Measurements from ENCODE around the gene BCAN. TPM values are rescaled to one million over a fixed set of nuclear protein-coding genes. Genes with fewer than 3 reads are reported as not detected.
"Not testable (repeated sequence)": the region's sequence is repeated elsewhere in the genome, so short reads cannot be mapped to it uniquely, and the experiment has no call there.

The BCAN gene
- total RNA-seq, 1 experiment from 2014 or later = not detected

DNA sequence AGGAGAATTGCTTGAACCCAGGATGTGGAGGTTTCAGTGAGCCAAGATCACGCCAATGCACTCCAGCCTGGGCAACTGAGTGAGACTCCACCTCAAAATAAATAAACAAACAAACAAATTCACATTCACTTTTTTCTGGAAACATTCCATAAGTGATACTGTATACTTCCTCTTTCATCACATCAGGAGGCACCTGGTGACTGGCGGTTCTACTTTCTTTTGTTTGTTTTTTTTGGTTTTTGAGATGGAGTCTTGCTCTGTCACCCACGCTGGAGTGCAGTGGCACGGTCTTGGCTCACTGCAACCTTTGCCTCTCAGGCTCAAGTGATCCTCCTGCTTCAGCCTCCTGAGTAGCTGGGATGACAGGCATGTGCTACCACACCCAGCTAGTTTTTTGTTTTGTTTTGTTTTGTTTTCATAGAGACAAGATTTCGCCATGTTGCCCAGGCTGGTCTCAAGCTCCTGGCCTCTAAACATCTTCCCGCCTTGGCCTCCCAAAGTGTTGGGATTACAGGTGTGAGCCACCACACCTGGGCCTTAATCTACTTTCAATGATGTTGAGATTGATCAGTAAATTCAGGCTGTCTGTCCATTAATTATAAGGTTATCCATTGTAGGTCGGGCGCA lies 12.0 kb upstream of the BCAN start:
- no peaks in the 10 kb centered on the region for H3K79me2 ChIP-seq (ENCODE audit: low read depth)
- H3K4me2 ChIP-seq = peak overlapping the region; percentile 29; the same call in 1 of the 2 replicates
- no peaks in the 10 kb centered on the region for H3K9me3 ChIP-seq (ENCODE audit: insufficient read depth, low read depth)
- peak in 1 of 2 experiments; percentile 76 for DNase-seq
- intact Hi-C loops (cut with micrococcal nuclease; ENCODE audit: unreplicated experiment) = loop anchor here (10.0 kb wide), 1 partner anchor 295 kb away; the partner anchor contains the start of gene LRRC71
- ChIA-PET CTCF (interaction anchor here (0.7 kb wide), 1 partner anchor 187 kb away, joined by 7 read pairs; the partner anchor contains the start of gene SH2D2A), POLR2A (ENCODE audit: unreplicated experiment) (no interaction called here)
- BruUV-seq (replicated peaks) = no TSS peak
- TF ChIP-seq EZH2 (IDR thresholded peaks at IDR 0.05; ENCODE audit: low read depth) = no peak
- TF ChIP-seq, protein P1, sequence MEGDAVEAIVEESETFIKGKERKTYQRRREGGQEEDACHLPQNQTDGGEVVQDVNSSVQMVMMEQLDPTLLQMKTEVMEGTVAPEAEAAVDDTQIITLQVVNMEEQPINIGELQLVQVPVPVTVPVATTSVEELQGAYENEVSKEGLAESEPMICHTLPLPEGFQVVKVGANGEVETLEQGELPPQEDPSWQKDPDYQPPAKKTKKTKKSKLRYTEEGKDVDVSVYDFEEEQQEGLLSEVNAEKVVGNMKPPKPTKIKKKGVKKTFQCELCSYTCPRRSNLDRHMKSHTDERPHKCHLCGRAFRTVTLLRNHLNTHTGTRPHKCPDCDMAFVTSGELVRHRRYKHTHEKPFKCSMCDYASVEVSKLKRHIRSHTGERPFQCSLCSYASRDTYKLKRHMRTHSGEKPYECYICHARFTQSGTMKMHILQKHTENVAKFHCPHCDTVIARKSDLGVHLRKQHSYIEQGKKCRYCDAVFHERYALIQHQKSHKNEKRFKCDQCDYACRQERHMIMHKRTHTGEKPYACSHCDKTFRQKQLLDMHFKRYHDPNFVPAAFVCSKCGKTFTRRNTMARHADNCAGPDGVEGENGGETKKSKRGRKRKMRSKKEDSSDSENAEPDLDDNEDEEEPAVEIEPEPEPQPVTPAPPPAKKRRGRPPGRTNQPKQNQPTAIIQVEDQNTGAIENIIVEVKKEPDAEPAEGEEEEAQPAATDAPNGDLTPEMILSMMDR (conservative IDR thresholded peaks at IDR 0.05) = no peak
- peaks cover 12% of the 10 kb centered on the region for H3K4me1 ChIP-seq (replicated peaks; ENCODE audit: insufficient read depth)
- H2AFZ ChIP-seq = no peak overlapping the region
- H3K36me3 ChIP-seq (ENCODE audit: low read depth) = no peaks in the 10 kb centered on the region
- peaks cover 17% of the 10 kb centered on the region for H3F3A ChIP-seq (ENCODE audit: insufficient read depth, low read depth)
- no peaks in the 10 kb centered on the region for H3K9me2 ChIP-seq (ENCODE audit: insufficient read depth)
- no peak overlapping the region for H3K4me3 ChIP-seq
- H3K27ac ChIP-seq = no peak overlapping the region
- no peaks in the 10 kb centered on the region for H4K20me1 ChIP-seq (ENCODE audit: insufficient read depth)
- H3K27me3 ChIP-seq (ENCODE audit: insufficient read depth, low read depth) = no peaks in the 10 kb centered on the region

DNA sequence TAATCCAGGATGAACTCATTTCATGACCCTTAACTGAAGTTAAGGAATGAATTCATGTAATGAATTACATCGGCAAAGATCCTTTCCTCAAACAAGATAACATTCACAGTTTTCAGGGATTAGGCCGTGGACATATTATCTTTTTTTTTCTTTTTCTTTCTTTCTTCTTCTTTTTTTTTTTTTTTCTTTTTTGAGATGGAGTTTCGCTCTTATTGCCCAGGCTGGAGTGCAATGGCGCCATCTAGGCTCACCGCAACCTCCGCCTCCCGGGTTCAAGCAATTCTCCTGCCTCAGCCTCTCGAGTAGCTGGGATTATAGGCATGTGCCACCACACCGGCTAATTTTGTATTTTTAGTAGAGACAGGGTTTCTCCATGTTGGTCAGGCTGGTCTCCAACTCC lies 10.8 kb upstream of the BCAN start:
- H3K27ac ChIP-seq; intact Hi-C loops (cut with micrococcal nuclease; ENCODE audit: unreplicated experiment); H3K4me3 ChIP-seq; H3K4me2 ChIP-seq; POLR2A ChIA-PET (ENCODE audit: unreplicated experiment); BruUV-seq (replicated peaks); H3K9me2 ChIP-seq (ENCODE audit: insufficient read depth); H2AFZ ChIP-seq; DNase-seq; H3K27me3 ChIP-seq (ENCODE audit: insufficient read depth, low read depth); H3K36me3 ChIP-seq (ENCODE audit: low read depth); H3K9me3 ChIP-seq (ENCODE audit: insufficient read depth, low read depth); H3K79me2 ChIP-seq (ENCODE audit: low read depth); H4K20me1 ChIP-seq (ENCODE audit: insufficient read depth): not testable (repeated sequence)
- CTCF ChIA-PET = interaction anchor here (0.7 kb wide), 1 partner anchor 11 kb away, joined by 3 read pairs; no protein-coding TSS in a partner anchor
- Histone ChIP-seq H3F3A (ENCODE audit: insufficient read depth, low read depth) (peaks cover 17% of the 10 kb centered on the region), H3K4me1 (replicated peaks; ENCODE audit: insufficient read depth) (peaks cover 12% of the 10 kb centered on the region)

DNA sequence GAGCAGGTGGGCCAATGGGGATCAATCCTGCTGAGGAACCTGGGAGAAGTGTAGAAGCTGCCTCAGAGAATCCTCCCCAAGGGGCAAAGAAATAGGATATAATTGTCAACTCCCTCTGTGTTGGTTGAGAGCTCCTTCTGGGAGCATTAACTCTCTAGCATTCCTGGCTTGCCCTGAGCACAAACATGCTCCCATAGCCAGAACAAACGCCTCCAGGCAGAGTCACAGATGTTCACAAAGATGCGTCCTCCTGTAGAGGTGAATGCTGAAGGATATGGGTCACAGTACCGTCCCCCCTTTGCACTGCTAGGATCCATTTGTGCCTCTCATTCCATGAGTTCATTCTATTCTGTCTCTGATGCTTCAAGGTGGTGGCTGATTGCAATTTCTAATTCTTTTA lies 9.6 kb upstream of the BCAN start:
- CTCF ChIA-PET = interaction anchor here (0.6 to 0.7 kb wide), 3 partner anchors 12 to 228 kb away, joined by 3 to 5 read pairs (median 3); no protein-coding TSS in a partner anchor
- Histone ChIP-seq H3K9me2 (ENCODE audit: insufficient read depth) (no peaks in the 10 kb centered on the region), H3K4me1 (replicated peaks; ENCODE audit: insufficient read depth) (peaks cover 12% of the 10 kb centered on the region), H2AFZ (no peak overlapping the region), H3K36me3 (ENCODE audit: low read depth) (no peaks in the 10 kb centered on the region), H3K4me3 (no peak overlapping the region), H3K9me3 (ENCODE audit: insufficient read depth, low read depth) (no peaks in the 10 kb centered on the region), H3K4me2 (no peak overlapping the region), H3F3A (ENCODE audit: insufficient read depth, low read depth) (peaks cover 17% of the 10 kb centered on the region), H3K27me3 (ENCODE audit: insufficient read depth, low read depth) (peaks cover 5% of the 10 kb centered on the region; the same call in 1 of the 2 replicates), H3K27ac (no peak overlapping the region), H3K79me2 (ENCODE audit: low read depth) (no peaks in the 10 kb centered on the region), H4K20me1 (ENCODE audit: insufficient read depth) (no peaks in the 10 kb centered on the region)
- TF ChIP-seq EZH2 (IDR thresholded peaks at IDR 0.05; ENCODE audit: low read depth) = no peak
- TF ChIP-seq, protein P1 (conservative IDR thresholded peaks at IDR 0.05) = no peak
- POLR2A ChIA-PET (ENCODE audit: unreplicated experiment) = interaction anchor here (0.6 kb wide), 1 partner anchor 162 kb away, joined by 4 read pairs; no protein-coding TSS in a partner anchor
- no TSS peak for BruUV-seq (replicated peaks)
- DNase-seq = no peak
- intact Hi-C loops (cut with micrococcal nuclease; ENCODE audit: unreplicated experiment) = no loop called here
